Stimulated activated CD8-positive, alpha-beta memory T cell treated with anti-CD3 and anti-CD28 coated beads, Interleukin-7, amount 100 ng/mL, for 24 hours (primary cell): ENCODE data around the gene TMEM170A.

Experiments
- DNase-seq: peaks from one replicate; pipeline ENCODE4 v3.0.0-alpha.2; 2020; ENCODE audit warnings: low read depth

Gene TMEM170A

DNA sequence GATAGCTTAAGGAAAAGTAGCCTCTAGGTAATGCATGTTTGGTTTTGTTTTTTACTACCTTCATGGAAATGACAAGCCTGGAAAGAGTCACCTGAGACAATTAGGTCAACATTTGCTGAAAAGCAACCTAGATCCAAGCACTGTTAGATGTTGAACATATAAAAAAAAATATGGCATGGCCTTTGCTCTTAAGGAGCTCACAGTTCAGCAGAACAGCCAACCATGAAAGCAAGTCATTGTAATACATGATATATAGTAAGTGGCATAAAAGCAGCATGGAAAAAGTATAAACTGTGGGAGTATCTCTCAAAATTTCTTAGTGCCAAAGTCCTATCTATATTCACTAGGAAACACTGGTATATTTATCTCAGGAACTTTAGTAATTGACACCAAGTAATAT is 62.8 kb downstream of the TMEM170A start:
- DNase-seq: no peak

DNA sequence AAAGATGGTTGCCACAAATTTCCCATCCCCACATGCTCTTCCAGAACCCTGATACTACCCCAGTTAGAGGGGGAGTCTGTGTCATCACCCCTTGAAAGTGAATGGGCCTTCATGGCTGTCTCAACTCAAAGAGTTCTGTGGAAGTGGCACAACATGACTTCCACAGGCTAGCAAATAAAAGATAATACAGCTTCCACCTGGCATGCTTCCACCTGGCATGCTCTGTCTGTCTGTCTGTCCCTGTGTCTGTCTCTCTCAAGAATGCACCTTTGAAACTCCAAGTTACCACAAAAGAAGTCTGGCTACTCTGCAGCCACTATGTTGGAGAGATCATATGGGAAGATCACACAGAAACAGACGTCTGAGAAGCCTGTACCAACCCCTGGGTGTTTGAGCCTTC is 66.2 kb downstream of the TMEM170A start:
- DNase-seq: no peak

DNA sequence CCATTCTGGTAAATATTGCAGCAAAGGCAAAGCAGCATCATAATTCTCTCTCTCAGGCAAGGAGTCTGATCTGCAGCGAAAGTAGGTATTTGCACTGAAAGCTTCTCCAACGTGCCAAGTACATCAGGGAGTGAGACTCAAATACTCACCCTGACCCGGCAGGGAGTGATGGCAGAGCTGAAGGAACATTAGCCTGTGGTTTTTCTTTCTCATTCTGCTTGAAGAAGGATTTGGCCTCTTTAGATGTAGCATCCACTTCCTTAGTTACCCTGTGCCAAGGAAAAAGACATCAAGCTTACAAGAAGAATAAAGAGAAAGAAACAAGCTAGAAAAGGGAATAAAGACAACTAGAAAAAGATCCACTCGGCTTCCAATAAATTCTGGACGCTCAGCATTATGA is 69.5 kb downstream of the TMEM170A start:
- no peak for DNase-seq
